ENCODE measurements around the gene SKOR1. TPM values are rescaled to one million over a fixed set of nuclear protein-coding genes. Genes with fewer than 3 reads are reported as not detected.

SKOR1 gene
- polyA plus RNA-seq, 4 donors: 0.27 to 0.81 (median 0.38) TPM

GRCh38 chr15:67788986-67789385 lies 36.3 kb upstream of the SKOR1 start:
- Histone ChIP-seq H3K27me3 (ENCODE audit: control insufficient read depth in 3 of 3, insufficient read depth in 3 of 3, low read length in 3 of 3) (no peaks in the 10 kb centered on the region), H3K36me3 (ENCODE audit: control insufficient read depth in 3 of 3, insufficient read depth in 2 of 3, low read depth in 1 of 3, low read length in 3 of 3) (peaks cover 0 to 6% (median 6%) of the 10 kb centered on the region in 3 donors), H3K4me1 (ENCODE audit: control insufficient read depth in 3 of 3, insufficient read depth in 2 of 3, low read depth in 1 of 3, low read length in 2 of 3) (no peaks in the 10 kb centered on the region), H3K4me3 (ENCODE audit: low read depth in 1 of 3, low read length in 3 of 3) (no peak overlapping the region), H3K9me3 (ENCODE audit: control insufficient read depth in 2 of 2, insufficient read depth in 1 of 2, low read depth in 1 of 2, low read length in 1 of 2) (no peaks in the 10 kb centered on the region), H3K27ac (ENCODE audit: low read depth in 1 of 3, low read length in 2 of 3) (no peak overlapping the region)
- DNase-seq (no peak), FAIRE-seq (no peak)

- FAIRE-seq (no peak), DNase-seq (no peak)
- H3K27ac ChIP-seq (ENCODE audit: low read depth in 1 of 3, low read length in 2 of 3): no peak overlapping the region
- H3K9me3 ChIP-seq (ENCODE audit: control insufficient read depth in 2 of 2, insufficient read depth in 1 of 2, low read depth in 1 of 2, low read length in 1 of 2): peaks cover 0 to 3% of the 10 kb centered on the region in 2 donors
- no peaks in the 10 kb centered on the region for H3K27me3 ChIP-seq (ENCODE audit: control insufficient read depth in 3 of 3, insufficient read depth in 3 of 3, low read length in 3 of 3)
- no peaks in the 10 kb centered on the region for H3K4me1 ChIP-seq (ENCODE audit: control insufficient read depth in 3 of 3, insufficient read depth in 2 of 3, low read depth in 1 of 3, low read length in 2 of 3)
- WGBS, 3 donors: 94 to 97% (median 95%) methylated on average over 3 of the region's 3 CpGs
- no peak overlapping the region for H3K4me3 ChIP-seq (ENCODE audit: low read depth in 1 of 3, low read length in 3 of 3)
- H3K36me3 ChIP-seq (ENCODE audit: control insufficient read depth in 3 of 3, insufficient read depth in 2 of 3, low read depth in 1 of 3, low read length in 3 of 3): peaks cover 0 to 4% (median 2%) of the 10 kb centered on the region in 3 donors
Measured at GRCh38 chr15:67790610-67791319, 34.5 kb upstream of the SKOR1 start.

GRCh38 chr15:67792250-67792942 lies 32.9 kb upstream of the SKOR1 start:
- no peaks in the 10 kb centered on the region for H3K27me3 ChIP-seq (ENCODE audit: control insufficient read depth in 3 of 3, insufficient read depth in 3 of 3, low read length in 3 of 3)
- no peak overlapping the region for H3K4me3 ChIP-seq (ENCODE audit: low read depth in 1 of 3, low read length in 3 of 3)
- FAIRE-seq (no peak), DNase-seq (no peak)
- peaks cover 0 to 3% of the 10 kb centered on the region in 2 donors for H3K9me3 ChIP-seq (ENCODE audit: control insufficient read depth in 2 of 2, insufficient read depth in 1 of 2, low read depth in 1 of 2, low read length in 1 of 2)
- no peak overlapping the region for H3K27ac ChIP-seq (ENCODE audit: low read depth in 1 of 3, low read length in 2 of 3)
- H3K36me3 ChIP-seq (ENCODE audit: control insufficient read depth in 3 of 3, insufficient read depth in 2 of 3, low read depth in 1 of 3, low read length in 3 of 3): peaks cover 0 to 4% (median 2%) of the 10 kb centered on the region in 3 donors
- WGBS, 3 donors: 84 to 92% (median 85%) methylated on average over 8 of the region's 8 CpGs
- H3K4me1 ChIP-seq (ENCODE audit: control insufficient read depth in 3 of 3, insufficient read depth in 2 of 3, low read depth in 1 of 3, low read length in 2 of 3): no peaks in the 10 kb centered on the region

- H3K4me1 ChIP-seq (ENCODE audit: control insufficient read depth in 3 of 3, insufficient read depth in 2 of 3, low read depth in 1 of 3, low read length in 2 of 3): peaks cover 0 to 4% (median 0%) of the 10 kb centered on the region in 3 donors
- peaks cover 0 to 3% of the 10 kb centered on the region in 2 donors for H3K9me3 ChIP-seq (ENCODE audit: control insufficient read depth in 2 of 2, insufficient read depth in 1 of 2, low read depth in 1 of 2, low read length in 1 of 2)
- no peak overlapping the region for H3K27ac ChIP-seq (ENCODE audit: low read depth in 1 of 3, low read length in 2 of 3)
- 88 to 98% (median 98%) methylated on average over 4 of the region's 4 CpGs for WGBS, 3 donors
- FAIRE-seq: no peak
- peaks cover 0 to 7% (median 4%) of the 10 kb centered on the region in 3 donors for H3K36me3 ChIP-seq (ENCODE audit: control insufficient read depth in 3 of 3, insufficient read depth in 2 of 3, low read depth in 1 of 3, low read length in 3 of 3)
- H3K27me3 ChIP-seq (ENCODE audit: control insufficient read depth in 3 of 3, insufficient read depth in 3 of 3, low read length in 3 of 3): no peaks in the 10 kb centered on the region
- no peak for DNase-seq
- no peak overlapping the region for H3K4me3 ChIP-seq (ENCODE audit: low read depth in 1 of 3, low read length in 3 of 3)
Measured at GRCh38 chr15:67794832-67795574, 30.3 kb upstream of the SKOR1 start.

- no peak for FAIRE-seq
- no peak for DNase-seq
- WGBS, 3 donors: 75 to 89% (median 86%) methylated on average over 4 of the region's 4 CpGs
- no peaks in the 10 kb centered on the region for H3K27me3 ChIP-seq (ENCODE audit: control insufficient read depth in 3 of 3, insufficient read depth in 3 of 3, low read length in 3 of 3)
- H3K4me3 ChIP-seq (ENCODE audit: low read depth in 1 of 3, low read length in 3 of 3): no peak overlapping the region
- H3K4me1 ChIP-seq (ENCODE audit: control insufficient read depth in 3 of 3, insufficient read depth in 2 of 3, low read depth in 1 of 3, low read length in 2 of 3): peaks cover 0 to 4% (median 0%) of the 10 kb centered on the region in 3 donors
- no peak overlapping the region for H3K27ac ChIP-seq (ENCODE audit: low read depth in 1 of 3, low read length in 2 of 3)
- H3K9me3 ChIP-seq (ENCODE audit: control insufficient read depth in 2 of 2, insufficient read depth in 1 of 2, low read depth in 1 of 2, low read length in 1 of 2): peaks cover 0 to 3% of the 10 kb centered on the region in 2 donors
- peaks cover 0 to 5% (median 2%) of the 10 kb centered on the region in 3 donors for H3K36me3 ChIP-seq (ENCODE audit: control insufficient read depth in 3 of 3, insufficient read depth in 2 of 3, low read depth in 1 of 3, low read length in 3 of 3)
Measured at GRCh38 chr15:67796196-67797127, 28.8 kb upstream of the SKOR1 start.

GRCh38 chr15:67799801-67800205 lies 25.5 kb upstream of the SKOR1 start:
- peak in 1 of 2 donors; percentile 11 for DNase-seq
- Histone ChIP-seq H3K4me1 (ENCODE audit: control insufficient read depth in 3 of 3, insufficient read depth in 2 of 3, low read depth in 1 of 3, low read length in 2 of 3) (peaks cover 0 to 4% (median 0%) of the 10 kb centered on the region in 3 donors), H3K4me3 (ENCODE audit: low read depth in 1 of 3, low read length in 3 of 3) (no peak overlapping the region), H3K36me3 (ENCODE audit: control insufficient read depth in 3 of 3, insufficient read depth in 2 of 3, low read depth in 1 of 3, low read length in 3 of 3) (peaks cover 0 to 11% (median 0%) of the 10 kb centered on the region in 3 donors), H3K27ac (ENCODE audit: low read depth in 1 of 3, low read length in 2 of 3) (no peak overlapping the region), H3K9me3 (ENCODE audit: control insufficient read depth in 2 of 2, insufficient read depth in 1 of 2, low read depth in 1 of 2, low read length in 1 of 2) (peaks cover 0 to 2% of the 10 kb centered on the region in 2 donors), H3K27me3 (ENCODE audit: control insufficient read depth in 3 of 3, insufficient read depth in 3 of 3, low read length in 3 of 3) (no peaks in the 10 kb centered on the region)
- no peak for FAIRE-seq
- 70 to 75% (median 71%) methylated on average over 6 of the region's 6 CpGs for WGBS, 3 donors

- H3K4me1 ChIP-seq (ENCODE audit: control insufficient read depth in 3 of 3, insufficient read depth in 2 of 3, low read depth in 1 of 3, low read length in 2 of 3): peaks cover 0 to 4% (median 0%) of the 10 kb centered on the region in 3 donors
- no peak overlapping the region for H3K4me3 ChIP-seq (ENCODE audit: low read depth in 1 of 3, low read length in 3 of 3)
- H3K9me3 ChIP-seq (ENCODE audit: control insufficient read depth in 2 of 2, insufficient read depth in 1 of 2, low read depth in 1 of 2, low read length in 1 of 2): no peaks in the 10 kb centered on the region
- 89 to 99% (median 96%) methylated on average over 2 of the region's 2 CpGs for WGBS, 3 donors
- FAIRE-seq (no peak), DNase-seq (no peak)
- H3K27ac ChIP-seq (ENCODE audit: low read depth in 1 of 3, low read length in 2 of 3): no peak overlapping the region
- H3K36me3 ChIP-seq (ENCODE audit: control insufficient read depth in 3 of 3, insufficient read depth in 2 of 3, low read depth in 1 of 3, low read length in 3 of 3): peaks cover 0 to 15% (median 0%) of the 10 kb centered on the region in 3 donors
- H3K27me3 ChIP-seq (ENCODE audit: control insufficient read depth in 3 of 3, insufficient read depth in 3 of 3, low read length in 3 of 3): no peaks in the 10 kb centered on the region
Measured at GRCh38 chr15:67801142-67801541, 24.2 kb upstream of the SKOR1 start.
